ENCODE measurements around the gene KRT72.

Gene KRT72

DNA sequence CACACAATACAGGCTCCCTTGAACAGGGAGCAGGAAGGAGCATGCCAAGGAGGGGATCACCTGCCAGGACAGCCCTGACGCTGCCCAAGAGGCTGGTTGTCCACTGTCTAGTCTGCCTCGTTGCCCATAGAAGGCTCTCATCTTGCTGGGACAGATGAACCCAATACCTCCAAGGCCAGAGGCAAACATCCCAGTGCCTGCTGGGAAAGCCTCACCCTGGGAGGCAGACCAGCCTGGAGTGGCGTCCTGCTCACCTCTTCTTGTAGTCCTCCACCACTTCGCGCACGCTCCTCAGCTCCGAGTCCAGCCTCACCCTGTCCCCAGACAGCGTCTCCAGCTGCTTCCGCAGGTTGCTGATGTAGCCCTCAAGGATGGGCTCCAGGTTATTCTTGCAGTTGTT is 14.6 kb upstream of the KRT72 start:
- TF ChIP-seq, protein P1, sequence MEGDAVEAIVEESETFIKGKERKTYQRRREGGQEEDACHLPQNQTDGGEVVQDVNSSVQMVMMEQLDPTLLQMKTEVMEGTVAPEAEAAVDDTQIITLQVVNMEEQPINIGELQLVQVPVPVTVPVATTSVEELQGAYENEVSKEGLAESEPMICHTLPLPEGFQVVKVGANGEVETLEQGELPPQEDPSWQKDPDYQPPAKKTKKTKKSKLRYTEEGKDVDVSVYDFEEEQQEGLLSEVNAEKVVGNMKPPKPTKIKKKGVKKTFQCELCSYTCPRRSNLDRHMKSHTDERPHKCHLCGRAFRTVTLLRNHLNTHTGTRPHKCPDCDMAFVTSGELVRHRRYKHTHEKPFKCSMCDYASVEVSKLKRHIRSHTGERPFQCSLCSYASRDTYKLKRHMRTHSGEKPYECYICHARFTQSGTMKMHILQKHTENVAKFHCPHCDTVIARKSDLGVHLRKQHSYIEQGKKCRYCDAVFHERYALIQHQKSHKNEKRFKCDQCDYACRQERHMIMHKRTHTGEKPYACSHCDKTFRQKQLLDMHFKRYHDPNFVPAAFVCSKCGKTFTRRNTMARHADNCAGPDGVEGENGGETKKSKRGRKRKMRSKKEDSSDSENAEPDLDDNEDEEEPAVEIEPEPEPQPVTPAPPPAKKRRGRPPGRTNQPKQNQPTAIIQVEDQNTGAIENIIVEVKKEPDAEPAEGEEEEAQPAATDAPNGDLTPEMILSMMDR (IDR thresholded peaks at IDR 0.05; ENCODE audit: control extremely low read depth, extremely low read depth, low read depth, missing control alignments), result no peak
- POLR2A ChIA-PET, result no interaction called here

DNA sequence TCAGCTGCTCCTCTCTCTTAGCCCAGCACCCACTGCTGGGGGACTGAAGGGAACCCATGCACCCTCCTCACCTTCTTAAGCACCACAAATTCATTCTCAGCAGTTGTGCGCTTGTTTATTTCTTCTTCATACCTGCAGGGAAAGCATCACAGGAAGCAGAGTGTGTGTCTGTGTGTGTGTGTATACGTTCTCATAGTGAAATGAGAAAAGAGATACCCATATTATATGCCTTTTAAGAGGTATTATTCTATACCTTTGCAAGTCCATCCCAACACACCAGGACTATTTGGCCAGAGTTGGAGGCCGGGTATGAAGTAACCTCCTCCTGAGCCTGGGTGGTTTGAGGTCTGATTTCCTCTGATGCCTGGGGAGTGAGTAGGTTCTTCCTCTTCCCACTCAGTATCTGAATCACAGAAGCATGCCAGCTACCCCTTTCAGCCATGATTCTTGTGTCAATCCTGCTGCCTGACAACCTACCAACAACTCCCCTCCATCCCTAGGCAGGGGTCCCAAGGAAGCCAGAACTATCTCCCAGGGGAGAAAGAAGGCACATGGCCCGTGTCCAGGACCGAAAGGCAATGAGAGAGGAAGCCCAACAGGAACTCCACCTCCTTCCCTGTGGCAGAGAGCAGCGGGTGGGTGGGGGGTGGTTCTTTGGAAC is 14.1 kb upstream of the KRT72 start:
- ChIA-PET CTCF (no interaction called here), POLR2A (no interaction called here)
- TF ChIP-seq, protein P1 (IDR thresholded peaks at IDR 0.05; ENCODE audit: control extremely low read depth, extremely low read depth, low read depth, missing control alignments), result no peak
- no peak for DNase-seq (ENCODE audit: extremely low spot score)

More for the DNA sequence above, 14.6 kb upstream of the KRT72 start:
- no peak for DNase-seq (ENCODE audit: extremely low spot score)
- CTCF ChIA-PET, result no interaction called here

DNA sequence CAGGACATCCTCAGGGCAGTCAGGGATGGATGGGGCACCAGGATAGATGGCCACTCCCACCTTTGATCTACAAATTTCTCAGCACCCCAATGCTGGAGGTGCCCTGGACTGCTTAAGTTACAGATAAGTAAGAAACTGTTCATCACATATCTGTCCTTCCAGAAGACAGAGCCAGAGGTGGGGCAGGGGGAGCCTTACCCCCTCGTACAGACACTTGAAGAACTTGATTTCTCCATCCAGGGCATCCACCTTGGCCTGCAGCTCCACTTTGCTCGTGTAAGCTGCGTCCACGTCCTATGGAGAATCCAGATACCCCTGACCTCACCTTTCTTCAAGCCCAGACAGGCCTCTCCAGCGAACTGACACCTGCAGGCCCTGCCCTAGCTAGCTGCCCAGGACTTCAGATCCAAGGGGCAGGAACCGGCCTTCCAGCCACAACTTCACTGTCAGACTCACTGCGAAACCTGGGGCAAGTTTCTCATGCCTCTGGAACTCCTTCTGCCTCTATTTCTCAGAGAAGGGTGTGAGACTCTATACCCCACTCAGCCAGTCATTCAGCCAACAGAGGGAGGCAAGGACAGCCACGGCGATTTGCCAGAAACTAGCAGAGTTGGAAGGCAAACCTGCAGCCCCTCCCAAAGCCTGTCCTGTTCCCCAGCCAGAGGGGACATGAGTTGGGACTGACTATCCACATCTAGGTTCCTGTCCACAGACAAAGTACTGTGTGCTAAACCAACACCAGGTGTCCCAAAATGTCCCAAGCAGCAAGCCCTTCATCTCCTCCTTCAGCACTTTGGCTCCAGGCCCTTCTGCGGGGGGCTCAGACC is 13.3 kb upstream of the KRT72 start:
- TF ChIP-seq, protein P1 (IDR thresholded peaks at IDR 0.05; ENCODE audit: control extremely low read depth, extremely low read depth, low read depth, missing control alignments), result no peak
- ChIA-PET POLR2A (no interaction called here), CTCF (no interaction called here)
- DNase-seq (ENCODE audit: extremely low spot score), result no peak

DNA sequence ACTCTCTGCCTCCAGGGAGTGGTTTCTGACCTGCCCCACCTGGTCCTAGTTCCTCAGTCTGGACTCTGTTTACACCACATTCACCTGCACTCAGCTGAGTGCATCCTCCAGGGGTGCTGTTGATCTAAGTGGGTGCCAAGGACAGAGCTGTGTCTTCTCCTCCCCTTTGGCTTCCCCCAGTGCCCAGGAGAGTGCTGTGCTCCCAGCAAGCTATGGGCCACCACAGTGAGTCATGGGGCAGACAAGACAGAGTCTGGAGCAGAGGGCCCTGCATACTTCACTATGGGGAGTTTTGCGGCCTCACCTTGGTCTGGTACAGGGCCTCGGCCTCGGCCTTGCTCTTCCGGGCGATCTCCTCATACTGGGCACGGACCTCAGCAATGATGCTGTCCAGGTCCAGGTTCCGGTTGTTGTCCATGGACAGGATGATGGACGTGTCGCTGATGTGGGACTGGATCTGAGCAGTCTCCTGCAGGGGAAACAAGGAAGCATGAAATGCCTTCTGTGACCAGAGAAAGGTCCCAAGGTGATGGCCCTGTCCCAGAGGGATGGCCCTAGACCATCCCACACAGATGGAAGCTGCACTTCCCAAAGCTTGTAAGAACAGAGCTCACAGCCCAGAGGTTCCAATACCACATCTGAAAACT is 12.2 kb upstream of the KRT72 start:
- CTCF ChIA-PET, result no interaction called here
- TF ChIP-seq, protein P1 (IDR thresholded peaks at IDR 0.05; ENCODE audit: control extremely low read depth, extremely low read depth, low read depth, missing control alignments), result no peak
- POLR2A ChIA-PET, result no interaction called here
- no peak for DNase-seq (ENCODE audit: extremely low spot score)

DNA sequence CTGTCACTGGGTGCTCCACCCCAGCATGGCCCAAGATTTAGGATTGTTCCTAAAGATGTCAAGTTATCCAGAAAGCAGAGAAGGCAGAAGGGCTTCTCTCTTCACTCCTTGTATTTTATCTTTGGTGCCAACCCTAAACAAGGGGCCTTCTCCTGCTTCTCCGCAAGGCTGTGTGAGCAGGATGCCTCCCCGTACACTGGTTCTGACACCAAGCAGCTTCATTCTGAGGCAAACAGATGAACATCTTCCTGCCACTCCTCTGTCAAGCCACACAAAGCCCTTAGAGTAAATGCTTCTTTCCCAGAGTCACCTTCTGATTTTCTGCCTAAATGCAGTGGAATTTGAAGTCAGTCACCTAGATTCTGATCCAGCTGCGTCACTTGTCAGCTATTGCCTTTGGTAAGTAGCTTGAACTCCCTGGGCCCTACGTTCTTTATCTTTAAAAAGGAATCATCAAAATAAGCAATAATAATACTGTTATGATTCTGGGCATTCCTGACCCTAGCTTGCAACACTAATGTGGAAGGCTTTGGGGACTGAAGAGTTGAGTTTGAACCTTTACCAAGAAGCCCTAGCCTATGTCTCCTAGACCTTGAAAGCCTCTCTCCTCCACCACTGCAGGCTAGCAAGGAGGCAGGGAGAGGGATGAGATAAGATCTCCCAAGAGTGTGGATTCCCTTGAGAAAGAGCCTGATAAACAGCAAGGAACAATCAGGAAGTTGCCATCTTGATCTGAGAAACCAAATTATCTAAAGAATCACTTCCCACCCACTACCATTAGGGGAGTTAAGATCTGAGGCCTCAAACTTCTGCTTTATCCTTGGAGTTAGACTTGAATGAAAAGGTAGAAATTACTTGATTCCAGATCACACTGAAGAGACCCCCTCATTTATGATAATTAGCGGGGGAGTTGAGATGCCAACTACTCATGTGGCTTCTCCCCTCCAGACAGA is 11.4 kb upstream of the KRT72 start:
- ChIA-PET POLR2A (no interaction called here), CTCF (no interaction called here)
- no peak for DNase-seq (ENCODE audit: extremely low spot score)
- TF ChIP-seq, protein P1 (IDR thresholded peaks at IDR 0.05; ENCODE audit: control extremely low read depth, extremely low read depth, low read depth, missing control alignments), result no peak

DNA sequence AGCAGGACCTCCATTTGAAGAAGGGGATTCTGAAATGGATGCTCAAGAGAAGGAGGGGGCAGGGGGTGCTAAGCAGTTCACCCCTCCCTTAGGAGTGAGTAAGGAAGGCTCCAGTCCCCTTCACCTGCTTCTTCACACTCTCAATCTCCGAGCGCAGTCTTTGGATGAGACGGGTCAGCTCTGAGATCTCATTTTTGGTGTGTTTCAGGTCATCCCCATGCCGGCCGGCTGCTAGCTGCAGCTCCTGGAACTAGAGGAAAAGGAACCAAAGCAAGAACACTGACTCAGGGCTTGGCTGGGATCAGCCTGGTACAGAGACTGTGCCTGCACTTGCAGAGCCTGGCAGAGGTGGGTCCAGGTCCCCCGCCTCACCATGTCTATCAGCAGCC is 9.8 kb upstream of the KRT72 start:
- ChIA-PET POLR2A (no interaction called here), CTCF (interaction anchor here (1.0 kb wide), 1 partner anchor 28 kb away, joined by 3 read pairs; no protein-coding TSS in a partner anchor)
- TF ChIP-seq, protein P1 (IDR thresholded peaks at IDR 0.05; ENCODE audit: control extremely low read depth, extremely low read depth, low read depth, missing control alignments), result no peak
- DNase-seq (ENCODE audit: extremely low spot score), result no peak

Measured in GM10248 (cell line).